Hepatic stellate cell (primary cell): Measurements from ENCODE around the gene FRAS1.
"Not testable (repeated sequence)": the region's sequence is repeated elsewhere in the genome, so short reads cannot be mapped to it uniquely, and the experiment has no call there.

Source experiments
- DNase-seq: peaks from one replicate; pipeline ENCODE4 v3.0.0; 2011; ENCODE audit warnings: low spot score

FRAS1 gene

DNA sequence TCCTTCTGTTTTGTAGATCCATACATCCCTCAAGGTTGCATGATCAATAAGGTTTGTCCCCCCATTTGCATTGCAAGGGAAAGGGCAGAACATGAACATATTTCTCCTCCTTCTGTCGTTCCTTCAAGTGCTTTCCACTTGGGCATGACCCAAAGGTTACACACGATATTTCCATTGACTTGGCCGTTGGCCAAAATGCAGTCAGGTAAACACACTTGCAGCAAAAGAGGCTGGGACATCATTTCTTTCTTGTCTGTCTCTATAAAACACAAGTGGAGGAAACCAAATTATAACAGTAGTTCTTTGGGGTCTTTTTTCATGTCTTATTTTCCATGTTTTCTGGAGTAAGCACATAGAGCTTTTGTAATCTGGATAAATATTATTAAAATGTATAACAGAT is 156.1 kb downstream of the FRAS1 start:
- no peak for DNase-seq

DNA sequence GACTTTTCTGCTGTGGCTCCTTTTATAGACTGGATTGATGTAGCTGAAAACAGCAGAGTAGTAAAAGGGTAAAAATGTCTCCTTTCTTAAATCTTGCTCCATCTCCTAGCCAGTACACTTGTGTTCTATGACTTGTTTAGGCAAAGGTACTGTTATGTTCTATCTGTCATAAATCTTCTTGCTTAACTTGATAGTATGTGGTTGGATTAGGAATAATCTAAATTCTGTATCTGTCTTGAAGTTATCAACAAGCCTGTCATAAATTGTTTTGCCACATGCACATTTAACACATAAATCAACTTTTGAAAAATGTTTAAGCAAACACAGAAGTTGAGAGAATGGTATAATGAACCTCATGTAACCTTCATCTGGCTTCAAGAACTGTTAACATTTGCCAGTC is 157.0 kb downstream of the FRAS1 start:
- DNase-seq = no peak

DNA sequence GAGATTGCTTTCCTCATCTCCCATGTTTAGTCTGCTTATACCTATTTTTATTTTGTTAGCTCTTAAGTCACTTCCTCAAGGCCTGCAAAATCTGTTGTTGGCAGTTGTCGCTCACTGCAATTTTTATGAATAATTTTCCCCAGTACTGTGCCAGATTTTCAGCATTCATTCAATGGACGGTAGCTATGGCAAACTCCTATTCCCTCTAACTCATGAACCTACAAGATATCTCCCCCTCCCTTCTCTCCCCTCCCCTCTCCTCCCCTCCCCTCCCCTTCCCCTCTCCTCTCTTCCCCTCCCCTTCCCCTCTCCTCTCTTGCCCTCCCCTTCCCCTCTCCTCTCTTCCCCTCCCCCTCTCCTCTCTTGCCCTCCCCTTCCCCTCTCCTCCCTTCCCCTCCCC is 160.4 kb downstream of the FRAS1 start:
- DNase-seq = no peak

DNA sequence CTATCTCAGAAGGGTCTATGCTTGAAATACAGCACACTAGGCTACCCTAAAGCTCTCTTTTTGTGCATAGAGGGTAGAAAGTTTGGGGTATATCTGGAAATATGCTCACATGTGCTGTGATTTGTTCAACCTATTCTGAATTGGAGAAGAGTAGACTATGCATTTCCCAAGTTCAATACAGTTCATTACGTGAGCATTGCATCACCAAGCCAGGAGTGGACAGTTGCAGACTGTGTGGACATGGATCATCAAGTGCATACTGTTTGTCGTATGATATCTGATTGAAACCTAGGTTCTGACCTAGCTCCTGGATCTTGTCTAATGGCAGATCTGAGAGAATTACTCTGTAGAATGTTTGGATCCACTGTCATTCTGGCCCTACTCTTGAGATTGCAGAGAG is 161.1 kb downstream of the FRAS1 start:
- DNase-seq = no peak

DNA sequence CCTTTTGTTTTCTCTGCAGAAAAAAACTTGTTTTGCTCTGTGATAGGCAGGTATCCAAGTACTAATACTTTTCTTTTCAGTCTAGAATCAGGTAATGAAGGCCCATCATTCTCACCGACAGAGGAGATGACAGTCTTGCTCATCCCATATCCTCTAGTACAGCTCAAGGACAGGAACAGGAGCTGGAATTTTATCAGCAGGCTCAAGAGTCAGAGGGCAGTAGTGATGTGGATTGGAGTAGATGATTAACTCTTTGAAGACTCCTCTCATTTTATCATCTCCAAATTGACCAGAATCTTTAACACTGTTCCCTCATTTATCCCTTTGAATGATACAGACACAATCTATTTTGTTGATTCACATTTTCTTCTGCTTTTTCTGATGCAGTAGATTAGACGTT is 162.7 kb downstream of the FRAS1 start:
- DNase-seq = no peak

DNA sequence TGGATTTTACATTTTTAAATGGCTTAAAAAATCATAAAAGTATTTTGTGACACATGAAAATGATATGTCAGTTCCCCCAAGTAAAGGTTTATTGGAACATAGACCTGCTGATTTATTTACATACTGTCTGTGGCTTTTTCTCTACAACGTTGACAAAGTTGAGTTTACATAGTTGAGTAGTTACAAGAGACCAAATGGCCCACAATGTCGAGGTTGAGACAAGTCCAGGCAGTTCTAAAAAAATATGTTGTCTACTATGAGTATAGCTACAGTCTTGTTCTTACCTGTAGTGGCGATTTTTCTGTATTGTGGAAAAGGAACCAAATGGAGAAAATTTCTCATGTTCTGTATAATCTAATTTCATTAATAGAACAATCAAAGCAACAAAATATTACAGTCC is 163.2 kb downstream of the FRAS1 start:
- DNase-seq = no peak

DNA sequence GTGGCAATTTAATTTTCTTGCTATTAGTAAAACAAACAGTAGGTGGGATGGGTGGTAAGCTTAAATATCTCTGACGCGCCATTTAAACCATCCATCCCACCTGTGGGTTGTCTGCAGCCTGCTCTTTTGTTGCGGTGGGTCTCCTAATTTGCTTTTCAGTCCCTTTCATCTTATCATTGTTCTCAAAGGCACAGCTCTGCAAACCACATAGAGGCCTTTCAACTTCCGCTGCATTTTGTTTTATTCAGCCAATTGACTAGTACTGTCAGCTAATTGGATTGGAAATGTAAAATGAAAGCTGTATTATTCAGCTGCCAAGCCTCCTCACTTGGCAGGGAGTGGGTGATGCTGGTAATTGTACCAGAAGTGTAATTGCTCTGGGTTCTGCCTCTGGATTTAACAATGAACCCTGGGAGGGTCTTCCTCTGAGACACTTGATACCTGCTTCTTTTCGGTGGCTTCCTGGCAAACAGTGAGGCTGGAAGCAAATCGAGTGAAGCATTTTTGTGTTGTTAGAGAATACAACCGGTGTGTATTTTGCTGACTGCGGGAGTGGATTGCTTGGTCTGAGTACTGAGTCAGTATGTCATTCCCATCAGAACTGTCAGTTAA is 165.6 kb downstream of the FRAS1 start:
- no peak for DNase-seq

DNA sequence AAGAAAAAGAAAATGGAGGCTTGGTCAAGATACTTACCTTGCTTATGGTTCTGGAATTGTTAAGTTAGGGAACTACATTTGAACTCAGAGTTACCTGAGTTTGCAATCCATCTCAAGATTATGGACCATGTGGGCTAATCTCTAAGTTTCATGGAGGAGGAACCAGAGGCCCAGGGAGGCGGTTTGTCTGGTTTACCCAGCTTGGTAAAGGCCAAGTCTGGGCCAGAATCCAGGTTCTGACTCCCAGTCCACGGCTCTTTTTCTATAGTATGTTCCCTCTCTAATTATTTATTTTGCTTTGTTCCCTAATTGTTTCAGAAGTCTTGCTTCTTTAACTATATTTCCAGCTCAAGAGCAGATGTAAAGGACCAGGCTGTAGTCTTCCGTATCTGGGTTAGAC is 168.1 kb downstream of the FRAS1 start:
- no peak for DNase-seq

DNA sequence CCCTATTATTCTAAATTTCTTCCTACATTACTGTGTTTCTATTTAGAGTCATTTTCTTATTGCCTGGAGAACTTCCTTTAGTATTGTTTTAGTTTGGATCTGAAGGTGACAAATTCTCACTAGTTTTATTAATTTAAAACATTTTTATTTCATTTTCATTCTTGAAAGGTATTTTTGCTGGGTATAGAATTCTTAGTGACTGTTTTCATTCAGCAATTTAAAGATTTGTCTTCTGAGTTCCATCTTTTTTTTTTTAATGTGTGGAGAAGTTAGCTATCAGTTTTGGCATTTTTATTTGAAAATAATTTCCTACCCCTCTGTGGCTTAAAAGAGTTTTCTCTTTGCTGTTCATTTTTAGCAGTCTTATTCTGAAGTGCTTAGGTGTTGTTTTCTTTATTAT is 169.2 kb downstream of the FRAS1 start:
- no peak for DNase-seq

DNA sequence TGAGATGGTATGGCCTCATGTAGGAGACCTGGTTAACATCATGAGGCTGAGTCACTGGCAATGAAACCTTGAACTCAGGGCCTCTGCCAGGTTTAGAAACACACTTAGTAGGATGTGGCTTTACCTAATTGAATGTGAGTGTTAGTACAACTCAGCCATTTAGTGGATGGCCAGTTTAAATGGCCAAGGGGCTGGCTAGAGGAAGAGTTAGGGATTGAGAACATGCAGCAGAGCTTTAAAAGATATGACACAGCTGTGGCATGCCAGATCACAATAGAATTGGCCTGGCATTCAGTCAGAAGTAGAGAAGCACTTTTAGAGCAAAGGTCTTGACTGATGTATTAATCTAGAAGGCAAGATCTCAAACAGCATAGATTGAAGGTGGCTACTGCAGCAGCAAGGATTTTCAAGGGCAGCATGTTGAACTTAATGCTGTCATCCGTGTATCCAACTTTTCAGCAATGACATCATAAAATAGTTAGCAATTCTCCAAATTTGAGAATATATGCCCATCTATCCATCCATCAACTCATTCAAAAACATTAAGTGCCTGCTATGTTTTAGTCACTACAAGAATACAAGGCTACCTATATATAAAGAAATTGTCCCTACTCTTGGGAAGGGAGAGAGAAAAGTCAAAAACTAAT is 170.4 kb downstream of the FRAS1 start:
- DNase-seq = no peak

DNA sequence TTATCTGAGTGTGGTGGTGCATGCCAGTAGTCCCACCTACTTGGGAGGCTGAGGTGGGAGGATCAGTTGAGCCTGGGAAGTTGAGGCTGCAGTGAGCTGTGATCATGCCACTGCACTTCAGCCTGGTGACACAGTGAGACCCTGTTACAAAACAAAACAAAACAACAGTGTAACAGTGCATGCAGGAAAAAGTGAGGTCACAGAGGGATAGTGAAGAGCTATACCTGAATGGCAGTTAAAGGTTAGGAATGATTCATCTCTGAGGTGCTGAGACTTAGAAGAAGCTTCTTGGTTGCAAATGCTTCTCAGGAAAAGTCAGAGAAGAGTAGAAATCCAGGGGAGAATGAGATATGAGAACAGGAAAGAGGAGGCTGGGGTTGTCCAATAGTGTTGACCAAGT is 178.7 kb downstream of the FRAS1 start:
- DNase-seq = no peak

DNA sequence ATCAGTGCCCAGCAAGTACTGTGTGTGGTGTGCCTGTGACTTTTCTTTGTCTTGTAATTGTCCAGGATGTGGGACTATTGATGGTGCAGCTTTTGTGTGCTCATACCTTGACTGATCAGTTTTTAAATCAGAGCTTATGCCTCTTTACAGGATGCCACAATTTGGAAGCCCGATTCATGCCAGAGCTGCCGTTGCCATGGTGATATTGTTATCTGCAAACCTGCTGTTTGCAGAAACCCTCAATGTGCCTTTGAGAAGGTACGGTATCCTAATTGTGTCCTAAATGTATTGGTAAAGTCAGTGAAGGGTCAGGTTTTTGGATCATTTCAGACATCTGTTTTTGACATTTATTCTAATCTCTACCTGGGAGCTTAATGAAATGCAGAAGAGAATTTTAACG is 180.2 kb downstream of the FRAS1 start:
- no peak for DNase-seq

DNA sequence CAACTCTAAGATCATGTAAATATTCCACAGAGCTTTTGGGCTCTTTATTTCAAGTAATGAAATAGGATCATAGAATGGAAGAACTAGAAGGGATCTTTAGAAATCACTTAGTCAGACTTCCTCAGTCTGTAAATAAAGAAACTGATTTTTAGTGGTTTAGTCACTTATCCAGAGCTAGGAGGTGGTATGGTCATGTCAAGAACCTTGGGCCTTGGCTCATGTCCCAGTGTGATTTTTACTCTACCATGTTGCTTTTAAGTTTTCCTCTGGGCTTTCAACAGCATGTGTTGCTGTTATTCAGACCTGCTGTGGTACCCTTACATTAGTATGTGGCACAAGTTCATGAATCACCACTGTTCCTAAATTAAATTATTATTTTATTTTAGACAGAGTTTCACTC is 184.9 kb downstream of the FRAS1 start:
- DNase-seq = no peak

DNA sequence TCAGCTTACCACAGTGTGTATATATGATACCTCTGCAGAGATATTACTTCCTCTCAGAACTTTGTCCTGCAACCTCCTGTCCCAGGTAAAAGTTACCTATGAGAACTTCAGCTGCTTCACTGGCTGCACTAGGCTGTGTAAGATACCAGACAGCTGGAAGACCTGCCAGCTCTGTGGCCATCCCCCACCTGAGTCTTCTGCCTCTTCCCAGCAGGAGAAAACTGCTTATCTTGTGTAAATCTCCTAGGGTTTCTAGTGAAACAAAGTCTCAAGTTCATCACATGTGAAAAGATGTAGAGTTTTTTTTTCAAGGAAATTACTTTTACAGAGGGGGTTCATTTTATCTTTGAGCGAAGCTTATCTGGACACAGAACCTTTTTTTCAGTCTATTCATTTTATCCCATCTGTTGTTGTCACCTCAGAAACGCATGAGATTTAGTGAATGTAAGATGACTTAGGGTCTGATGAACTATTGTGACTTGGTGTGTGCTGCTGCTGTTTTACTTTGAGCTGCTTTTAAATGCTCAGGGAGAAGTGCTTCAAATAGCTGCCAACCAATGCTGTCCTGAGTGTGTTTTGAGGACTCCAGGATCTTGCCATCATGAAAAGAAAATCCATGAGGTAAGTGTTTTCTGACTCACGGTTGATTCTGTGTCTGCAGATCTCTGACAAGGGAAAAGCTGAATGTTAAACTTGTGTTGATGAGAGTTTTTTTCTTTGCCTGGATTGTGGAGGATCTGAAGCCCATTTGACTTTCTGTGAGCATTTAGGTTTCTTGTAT is 187.8 kb downstream of the FRAS1 start:
- no peak for DNase-seq

DNA sequence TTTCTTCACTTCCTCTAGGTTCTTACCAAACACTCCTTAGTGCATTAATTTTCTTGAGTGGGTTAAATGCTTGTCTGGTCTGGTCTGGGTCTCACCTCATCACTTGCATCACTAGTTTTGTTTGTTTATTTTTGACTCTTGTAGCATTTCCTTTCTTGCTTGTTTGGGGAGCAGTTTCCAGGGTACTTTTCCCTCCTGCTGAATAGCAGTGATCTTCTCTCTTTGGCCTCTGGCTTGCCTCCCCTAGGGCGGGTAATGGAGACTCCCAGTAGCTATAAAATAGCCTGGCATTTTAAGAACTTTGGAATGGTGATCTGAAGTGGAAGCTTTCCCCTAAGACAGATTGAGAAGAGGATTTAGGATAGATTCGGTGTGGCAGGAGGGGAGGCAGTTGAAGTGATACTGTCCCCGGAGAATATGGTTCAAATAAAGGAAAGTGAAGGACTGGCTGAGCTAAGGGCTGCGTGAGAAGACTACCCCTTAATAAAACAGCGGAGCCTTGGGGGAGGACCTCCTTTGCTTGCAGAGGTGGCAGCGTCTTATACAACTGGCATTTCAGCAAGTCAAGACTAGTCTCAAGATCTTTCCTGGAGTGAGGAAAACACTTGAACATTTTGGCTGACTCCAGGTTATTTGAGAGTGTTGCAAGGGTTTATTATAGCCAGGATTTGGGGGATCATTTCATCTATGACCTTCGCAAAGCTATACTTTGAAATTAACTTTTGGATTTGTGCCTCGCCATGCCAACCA is 190.6 kb downstream of the FRAS1 start:
- DNase-seq = no peak

DNA sequence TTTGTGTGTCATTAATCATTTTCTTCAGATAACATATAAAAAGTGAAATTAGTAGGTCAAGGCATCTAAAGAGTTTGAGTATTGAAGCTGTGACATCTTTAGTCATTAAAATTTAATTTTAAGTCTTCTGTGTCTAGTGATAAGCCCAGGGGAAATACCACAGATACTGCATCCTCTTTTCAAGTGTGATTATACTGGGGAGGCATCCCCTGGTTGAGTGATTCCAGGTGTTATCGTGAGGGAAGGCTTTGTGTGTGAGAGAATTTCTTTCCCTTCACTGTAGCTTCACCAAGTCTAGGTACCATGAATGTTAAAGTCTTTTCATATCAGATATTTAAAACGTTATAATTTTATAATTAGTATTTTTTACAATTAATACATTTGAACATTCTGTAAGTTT is 193.4 kb downstream of the FRAS1 start:
- no peak for DNase-seq

DNA sequence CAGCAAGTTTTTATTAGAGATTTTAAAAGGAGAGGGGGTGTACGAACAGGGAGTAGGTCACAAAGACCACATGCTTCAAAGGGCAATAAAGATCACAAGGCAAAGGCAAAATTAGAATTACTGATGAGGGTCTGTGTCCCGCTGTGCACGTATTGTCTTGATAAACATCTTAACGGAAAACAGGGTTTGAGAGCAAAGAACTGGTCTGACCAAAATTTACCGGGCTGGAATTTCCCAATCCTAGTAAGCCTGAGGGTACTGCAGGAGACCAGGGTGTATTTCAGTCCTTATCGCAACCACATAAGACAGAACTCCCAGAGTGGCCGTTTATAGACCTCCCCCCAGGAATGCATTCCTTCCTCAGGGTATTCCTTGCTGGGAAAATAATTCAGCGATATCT is 195.7 kb downstream of the FRAS1 start:
- DNase-seq = not testable (repeated sequence)

DNA sequence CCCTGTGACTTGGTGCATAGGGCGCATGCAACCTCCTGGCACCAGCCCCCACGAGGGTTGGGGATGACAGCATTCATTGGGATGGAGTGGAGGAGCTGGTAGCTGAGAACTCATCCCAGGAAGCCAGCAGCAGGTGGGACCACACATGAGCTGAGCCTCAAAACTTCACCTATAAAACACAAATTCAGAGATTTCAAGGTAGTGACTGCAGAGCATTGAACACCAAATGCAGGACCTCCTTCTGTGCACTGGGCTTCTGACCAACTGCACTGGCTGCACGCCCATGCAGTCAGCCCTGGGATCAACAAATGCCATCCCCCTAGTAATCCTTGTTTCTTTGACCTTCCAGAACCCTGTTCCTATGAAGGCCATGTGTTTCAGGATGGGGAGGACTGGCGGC is 197.8 kb downstream of the FRAS1 start:
- DNase-seq = no peak

DNA sequence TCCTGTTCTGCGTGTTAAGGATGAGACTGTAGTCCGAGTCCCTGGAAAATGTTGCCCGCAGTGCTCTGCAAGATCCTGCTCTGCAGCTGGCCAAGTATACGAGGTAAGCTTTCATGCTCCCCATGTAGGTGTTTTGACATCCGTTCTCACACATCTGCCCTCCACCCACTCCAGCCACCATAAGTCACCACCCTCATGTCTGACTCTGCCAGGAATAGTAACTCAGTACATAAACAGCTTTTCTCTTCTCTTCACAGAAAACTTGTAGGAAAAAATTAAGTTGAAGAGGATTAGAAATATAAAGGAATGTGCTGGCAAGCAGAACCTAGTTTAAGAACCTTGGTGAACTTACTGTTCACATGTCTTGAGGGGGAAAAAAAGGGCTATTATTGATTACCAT is 207.9 kb downstream of the FRAS1 start:
- no peak for DNase-seq

DNA sequence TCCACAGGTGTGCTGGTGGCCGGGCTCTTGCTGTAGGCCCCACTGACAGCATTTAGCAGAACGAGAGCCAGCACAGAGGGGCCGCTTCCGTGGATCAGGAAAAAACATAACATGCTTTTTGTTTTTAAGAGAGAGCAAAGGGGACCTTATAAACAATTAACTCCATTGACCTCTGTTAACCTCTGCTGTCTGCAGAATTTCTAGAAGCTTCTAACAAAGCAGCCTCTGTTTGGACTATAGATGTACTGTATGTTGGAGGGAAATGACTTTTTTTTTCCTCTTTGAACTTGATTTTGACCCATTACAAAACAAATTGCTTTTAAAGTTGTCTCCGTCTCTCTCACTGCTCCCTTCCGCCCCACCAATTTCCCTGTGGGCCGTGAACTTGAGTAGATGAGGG is 210.7 kb downstream of the FRAS1 start:
- no peak for DNase-seq

DNA sequence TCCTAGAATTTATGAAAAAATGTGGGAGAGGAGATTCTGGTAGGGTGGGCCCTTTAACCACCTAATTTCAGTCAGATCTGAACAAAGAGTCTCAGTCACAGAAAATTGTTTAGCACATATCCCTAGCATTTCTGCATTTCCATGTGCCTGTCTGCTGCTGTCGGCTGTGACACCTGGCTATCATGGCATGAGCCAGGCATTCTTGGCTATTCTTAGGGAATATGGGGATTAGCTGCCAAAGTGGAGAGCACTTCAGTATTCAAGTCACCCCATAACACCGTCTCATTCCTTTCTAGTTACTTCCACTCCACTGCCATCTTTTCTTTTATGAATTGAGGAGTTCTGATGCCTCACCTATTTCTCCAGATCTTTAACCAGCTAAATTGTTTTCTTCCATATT is 211.5 kb downstream of the FRAS1 start:
- no peak for DNase-seq

DNA sequence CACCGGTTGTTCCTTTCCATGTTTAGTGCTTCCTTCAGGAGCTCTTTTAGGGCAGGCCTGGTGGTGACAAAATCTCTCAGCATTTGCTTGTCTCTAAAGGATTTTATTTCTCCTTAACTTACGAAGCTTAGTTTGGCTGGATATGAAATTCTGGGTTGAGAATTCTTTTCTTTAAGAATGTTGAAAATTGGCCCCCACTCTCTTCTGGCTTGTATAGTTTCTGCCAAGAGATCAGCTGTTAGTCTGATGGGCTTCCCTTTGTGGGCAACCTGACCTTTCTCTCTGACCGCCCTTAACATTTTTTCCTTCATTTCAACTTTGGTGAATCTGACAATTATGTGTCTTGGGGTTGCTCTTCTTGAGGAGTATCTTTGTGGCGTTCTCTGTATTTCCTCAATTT is 218.3 kb downstream of the FRAS1 start:
- DNase-seq = not testable (repeated sequence)

DNA sequence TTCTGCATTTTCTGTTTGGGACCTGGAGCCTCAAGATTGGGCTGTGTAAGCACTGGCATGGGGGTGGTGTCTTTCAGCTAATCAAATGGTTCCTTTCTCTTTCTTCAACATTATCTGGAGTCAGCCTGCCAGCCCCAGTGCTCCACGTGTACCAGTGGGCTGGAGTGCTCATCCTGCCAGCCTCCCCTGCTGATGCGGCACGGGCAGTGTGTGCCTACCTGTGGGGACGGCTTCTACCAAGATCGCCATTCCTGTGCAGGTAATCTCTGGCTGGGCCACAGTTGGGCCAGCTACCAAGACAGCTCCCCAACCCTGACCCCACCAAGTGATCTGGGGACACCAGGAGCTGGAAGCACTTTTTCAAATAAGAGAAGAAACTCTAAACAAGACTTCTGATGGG is 229.2 kb downstream of the FRAS1 start:
- DNase-seq = no peak
